IMR-90 (cell line): ENCODE measurements around the gene PKDCC. TPM values are rescaled to one million over a fixed set of nuclear protein-coding genes. Genes with fewer than 3 reads are reported as not detected.

Source experiments
- ATAC-seq: fragments of 200-7000 bp; cut with Tn5 transposase; 2 replicates; pipeline ENCODE4 v1.9.1; 2020; ENCODE audit warnings: low read depth, mild to moderate bottlenecking, moderate library complexity
- BruUV-seq: library from RNA; stranded (reverse); fragments of 400-500 nt; replicated peaks from 2 replicates; lab custom pipeline; 2021; lab: Mats Ljungman, UMichigan
- CTCF ChIA-PET: fragments of 300-600 bp; formaldehyde crosslinking; extraction: SDS; loops from one replicate; lab custom pipeline; 2021; ENCODE audit warnings: antibody characterized with exemption; lab: Yijun Ruan, JAX
- POLR2A ChIA-PET: fragments of 300-600 bp; sonication (Branson Sonifier 250); formaldehyde crosslinking; loops from one replicate; lab custom pipeline; 2022; ENCODE audit warnings: antibody characterized with exemption; ENCODE audit not compliant: unreplicated experiment; lab: Charles Lee
- DNase-seq: peaks from one replicate; pipeline ENCODE4 v3.0.0; 2013
- H2AFZ ChIP-seq: replicated peaks from 2 replicates; pipeline ENCODE3; 2013; ENCODE audit warnings: low read length, mild to moderate bottlenecking; ENCODE audit not compliant: poor library complexity
- H2AK5ac ChIP-seq: 2 replicates; pipeline ENCODE4 v1.6.1; 2013; ENCODE audit warnings: low read depth, low read length, inconsistent platforms
- H2AK9ac ChIP-seq: replicated peaks from 2 replicates; pipeline ENCODE3; 2013; ENCODE audit warnings: mild to moderate bottlenecking, low read depth, low read length, moderate library complexity; ENCODE audit not compliant: poor library complexity
- H2BK120ac ChIP-seq: 2 replicates; pipeline ENCODE4 v1.6.1; 2013; ENCODE audit warnings: low read depth, low read length, inconsistent platforms
- H2BK15ac ChIP-seq: 3 replicates; pipeline ENCODE4 v1.6.1; 2013; ENCODE audit warnings: low read depth, low read length, inconsistent platforms
- H2BK20ac ChIP-seq: 2 replicates; pipeline ENCODE4 v1.6.1; 2013; ENCODE audit warnings: low read depth, mild to moderate bottlenecking, inconsistent platforms, low read length, moderate library complexity
- H2BK5ac ChIP-seq: 2 replicates; pipeline ENCODE4 v1.6.1; 2013; ENCODE audit warnings: mild to moderate bottlenecking, low read depth, low read length, inconsistent platforms; ENCODE audit not compliant: poor library complexity, severe bottlenecking
- H3K14ac ChIP-seq: replicated peaks from 2 replicates; pipeline ENCODE4 v1.6.1; 2013; ENCODE audit warnings: low read depth, low read length, inconsistent platforms
- H3K18ac ChIP-seq: 2 replicates; pipeline ENCODE4 v1.6.1; 2013; ENCODE audit warnings: low read depth, low read length, control low read depth
- H3K23ac ChIP-seq: 2 replicates; pipeline ENCODE4 v1.6.1; 2013; ENCODE audit warnings: low read depth, low read length, inconsistent platforms
- H3K27ac ChIP-seq: 2 replicates; pipeline ENCODE4 v1.5.1; 2013; ENCODE audit warnings: mild to moderate bottlenecking, control low read depth, low read length; ENCODE audit not compliant: insufficient read depth
- H3K27me3 ChIP-seq: 2 replicates; pipeline ENCODE4 v1.6.1; 2013; ENCODE audit warnings: low read length; ENCODE audit not compliant: control insufficient read depth, insufficient read depth
- H3K36me3 ChIP-seq: 2 replicates; pipeline ENCODE4 v1.6.1; 2013; ENCODE audit warnings: low read length, mixed read lengths; ENCODE audit not compliant: control insufficient read depth, insufficient read depth
- H3K4ac ChIP-seq: 2 replicates; pipeline ENCODE4 v1.6.1; 2013; ENCODE audit warnings: low read depth, low read length, inconsistent platforms
- H3K4me1 ChIP-seq: 2 replicates; pipeline ENCODE4 v1.6.1; 2013; ENCODE audit warnings: low read length, mixed read lengths; ENCODE audit not compliant: control insufficient read depth, insufficient read depth
- H3K4me2 ChIP-seq: 2 replicates; pipeline ENCODE4 v1.6.1; 2013; ENCODE audit warnings: low read depth, mild to moderate bottlenecking, control low read depth, low read length, moderate library complexity
- H3K4me3 ChIP-seq: 2 replicates; pipeline ENCODE4 v1.5.1; 2013; ENCODE audit warnings: low read depth, mild to moderate bottlenecking, control low read depth, low read length, moderate library complexity; ENCODE audit not compliant: insufficient read depth
- H3K56ac ChIP-seq: 2 replicates; pipeline ENCODE4 v1.6.1; 2013; ENCODE audit warnings: low read length, inconsistent platforms; ENCODE audit not compliant: insufficient read depth; ENCODE audit errors: extremely low read depth
- H3K79me1 ChIP-seq, 2 experiments: 2 replicates each; pipeline ENCODE4 v1.6.1; 2013; ENCODE audit warnings: low read length in 2 of 2, inconsistent platforms in 1 of 2, low read depth in 1 of 2
- H3K9ac ChIP-seq: 2 replicates; pipeline ENCODE4 v1.6.1; 2013; ENCODE audit warnings: low read depth, low read length, control low read depth
- H3K9me1 ChIP-seq: 2 replicates; pipeline ENCODE4 v1.6.1; 2013; ENCODE audit warnings: low read length, inconsistent platforms; ENCODE audit not compliant: insufficient read depth
- H3K9me3 ChIP-seq: 2 replicates; pipeline ENCODE4 v1.6.1; 2013; ENCODE audit warnings: low read length; ENCODE audit not compliant: control insufficient read depth, insufficient read depth
- H4K20me1 ChIP-seq: 2 replicates; pipeline ENCODE4 v1.6.1; 2013; ENCODE audit warnings: low read length, inconsistent platforms; ENCODE audit not compliant: insufficient read depth
- H4K5ac ChIP-seq: 2 replicates; pipeline ENCODE4 v1.6.1; 2013; ENCODE audit warnings: mild to moderate bottlenecking, low read depth, low read length, control low read depth
- H4K8ac ChIP-seq, 2 experiments: 2 replicates each; pipeline ENCODE4 v1.6.1; 2013; ENCODE audit warnings: low read depth in 2 of 2, low read length in 2 of 2, control low read depth in 1 of 2, inconsistent platforms in 1 of 2
- H4K91ac ChIP-seq: 2 replicates; pipeline ENCODE4 v1.6.1; 2013; ENCODE audit warnings: low read depth, low read length, inconsistent platforms; ENCODE audit not compliant: insufficient read depth
- BHLHE40 ChIP-seq: fragments of 150-350 bp; IDR thresholded peaks from 2 replicates; pipeline ENCODE4 v1.6.1; 2016; ENCODE audit warnings: mild to moderate bottlenecking, low read depth, low read length
- CEBPB ChIP-seq: IDR thresholded peaks from 2 replicates; pipeline ENCODE4 v1.6.1; 2012; ENCODE audit warnings: low read depth, low read length, improper control_type of control experiment
- CHD1 ChIP-seq: IDR thresholded peaks from 2 replicates; pipeline ENCODE4 v1.6.1; 2012; ENCODE audit warnings: low read depth, low read length, improper control_type of control experiment
- CTCF ChIP-seq: conservative IDR thresholded peaks from 2 replicates; pipeline ENCODE4 v1.5.1; 2012; ENCODE audit warnings: mild to moderate bottlenecking, low read depth, low read length, improper control_type of control experiment
- ELK1 ChIP-seq: fragments of 150-350 bp; IDR thresholded peaks from 2 replicates; pipeline ENCODE4 v1.6.1; 2016; ENCODE audit warnings: low read depth, mild to moderate bottlenecking, low read length, moderate library complexity, borderline replicate concordance
- FOS ChIP-seq: fragments of 150-350 bp; IDR thresholded peaks from 2 replicates; pipeline ENCODE4 v1.6.1; 2016; ENCODE audit warnings: low read depth, low read length
- MAFK ChIP-seq: IDR thresholded peaks from 2 replicates; pipeline ENCODE4 v1.6.1; 2012; ENCODE audit warnings: low read depth, low read length, improper control_type of control experiment
- MAZ ChIP-seq: IDR thresholded peaks from 2 replicates; pipeline ENCODE4 v1.6.1; 2012; ENCODE audit warnings: low read depth, mild to moderate bottlenecking, low read length, improper control_type of control experiment, moderate library complexity, borderline replicate concordance
- MXI1 ChIP-seq: IDR thresholded peaks from 2 replicates; pipeline ENCODE4 v1.6.1; 2012; ENCODE audit warnings: low read depth, mild to moderate bottlenecking, low read length, moderate library complexity, borderline replicate concordance
- NFE2L2 ChIP-seq: fragments of 150-350 bp; IDR thresholded peaks from 2 replicates; pipeline ENCODE4 v1.6.1; 2016; ENCODE audit warnings: low read depth, mild to moderate bottlenecking, low read length
- POLR2A ChIP-seq: IDR thresholded peaks from 2 replicates; pipeline ENCODE4 v1.6.1; 2012; ENCODE audit warnings: mild to moderate bottlenecking, low read depth, low read length
- RAD21 ChIP-seq: IDR thresholded peaks from 2 replicates; pipeline ENCODE4 v1.6.1; 2012; ENCODE audit warnings: low read length, improper control_type of control experiment
- RCOR1 ChIP-seq: IDR thresholded peaks from 2 replicates; pipeline ENCODE4 v1.6.1; 2012; ENCODE audit warnings: mild to moderate bottlenecking, low read length, improper control_type of control experiment; ENCODE audit not compliant: insufficient replicate concordance
- RFX5 ChIP-seq: IDR thresholded peaks from 2 replicates; pipeline ENCODE4 v1.8.0; 2012; ENCODE audit warnings: low read depth, mild to moderate bottlenecking, low read length, moderate library complexity
- SMC3 ChIP-seq: fragments of 150-350 bp; IDR thresholded peaks from 2 replicates; pipeline ENCODE4 v1.6.1; 2016; ENCODE audit warnings: low read depth, mild to moderate bottlenecking, antibody characterized with exemption, low read length, moderate library complexity
- USF2 ChIP-seq: fragments of 150-350 bp; IDR thresholded peaks from 2 replicates; pipeline ENCODE4 v1.6.1; 2017; ENCODE audit warnings: mild to moderate bottlenecking, antibody characterized with exemption, low read length, low read depth
- WGBS, 2 experiments: methylation state at CpG; one replicate each; pipeline versions ENCODE4 v1.1.5 to v1.1.7; 2013; ENCODE audit warnings: missing lambda C conversion rate in 2 of 2; ENCODE audit not compliant: insufficient read length in 1 of 2; ENCODE audit errors: extremely low coverage in 2 of 2; 5-methylcytosine and 5-hydroxymethylcytosine counted together
- dilution Hi-C: fragments of 300-500 bp; cut with HindIII; formaldehyde crosslinking; loops from one replicate; pipeline ENCODE4 v1.14.3; 2018; ENCODE audit warnings: low sequenced_read_pairs; ENCODE audit not compliant: unreplicated experiment
- in situ Hi-C: fragments of 300-500 bp; cut with MboI; formaldehyde crosslinking; loops from 3 replicates; pipeline ENCODE4 v1.14.3; 2019; ENCODE audit warnings: low sequenced_read_pairs, inconsistent platforms, mixed read lengths
- intact Hi-C: fragments of 100-400 bp; cut with micrococcal nuclease; formaldehyde crosslinking; loops from 2 replicates; pipeline ENCODE4 v1.10.0; 2022
- polyA plus RNA-seq, 3 experiments: library from polyadenylated mRNA; depleted of rRNA; stranded (reverse); fragments of >200 nt; gene quantifications; 2 replicates each; pipeline ENCODE4 v1.2.3, GENCODE V29; 2012; ENCODE audit warnings: low replicate concordance in 1 of 3
- total RNA-seq: library from RNA; depleted of rRNA; stranded (reverse); fragments of >200 nt; gene quantifications from 2 replicates; pipeline ENCODE4 v1.2.3, GENCODE V29; 2012

The PKDCC gene
- total and polyA plus RNA-seq, 2 of the 4 experiments (the other 2 are of a cell fraction) = 55.6 to 95.7 TPM

- CTCF ChIA-PET = interaction anchor here (0.7 to 7.3 kb wide), 10 partner anchors 18 to 237 kb away, joined by 3 to 119 read pairs (median 4); no protein-coding TSS in a partner anchor
These were observed 40.0 kb downstream of the PKDCC start for GRCh38 chr2:42087857-42088195.

More at GRCh38 chr2:42087857-42088195, 40.0 kb downstream of the PKDCC start:
- peaks cover 20% of the 10 kb centered on the region for H3K4me1 ChIP-seq
- H2BK5ac ChIP-seq = no peak overlapping the region
- no peak overlapping the region for H4K5ac ChIP-seq
- H3K79me1 ChIP-seq = 0 out of 4 replicates have a peak, but pooled peaks cover 0 to 2% of the 10 kb centered on the region in 2 experiments
- H3K9ac ChIP-seq = no peak overlapping the region
- H4K20me1 ChIP-seq = no peaks in the 10 kb centered on the region; the same call in 1 of the 2 replicates
- POLR2A ChIA-PET = interaction anchor here (0.7 kb wide), 1 partner anchor 235 kb away, joined by 3 read pairs; no protein-coding TSS in a partner anchor
- H3K9me1 ChIP-seq = peaks cover 26% of the 10 kb centered on the region
- DNase-seq = no peak
- no peak overlapping the region for H4K8ac ChIP-seq
- H3K23ac ChIP-seq = no peak overlapping the region
- H2BK20ac ChIP-seq = no peak overlapping the region
- TF ChIP-seq RCOR1 (no peak), CEBPB (no peak), CHD1 (no peak), BHLHE40 (no peak), ELK1 (no peak), RFX5 (no peak), FOS (no peak), CTCF (no peak), MAFK (no peak), MAZ (no peak), POLR2A (no peak), SMC3 (no peak), NFE2L2 (no peak), USF2 (no peak), MXI1 (no peak), RAD21 (no peak)
- no peak overlapping the region for H3K56ac ChIP-seq
- H3K36me3 ChIP-seq = no peaks in the 10 kb centered on the region
- intact Hi-C loops (no loop called here), dilution Hi-C loops (loop anchor here (25.0 kb wide), 1 partner anchor 201 kb away; no protein-coding TSS in a partner anchor), in situ Hi-C loops (loop anchor here (5.0 kb wide), 1 partner anchor 216 kb away; no protein-coding TSS in a partner anchor)
- H2BK15ac ChIP-seq = no peak overlapping the region
- no peak overlapping the region for H4K91ac ChIP-seq
- H3K27ac ChIP-seq = no peak overlapping the region
- no peak overlapping the region for H2AFZ ChIP-seq
- H2BK120ac ChIP-seq = no peak overlapping the region
- no peak overlapping the region for H3K14ac ChIP-seq
- no peak overlapping the region for H3K4ac ChIP-seq
- WGBS, 2 experiments = no CpG with 5 or more reads among the region's 2 CpGs
- no peaks in the 10 kb centered on the region for H3K9me3 ChIP-seq
- no peak overlapping the region for H3K4me3 ChIP-seq
- no peak overlapping the region for H3K18ac ChIP-seq
- no peak overlapping the region for H3K4me2 ChIP-seq
- H2AK9ac ChIP-seq = no peak overlapping the region
- no TSS peak for BruUV-seq
- ATAC-seq = no peak
- no peak overlapping the region for H2AK5ac ChIP-seq
- H3K27me3 ChIP-seq = no peaks in the 10 kb centered on the region
